BJ (cell line): Measurements from ENCODE around the gene EWSR1. TPM values are rescaled to one million over a fixed set of nuclear protein-coding genes. Genes with fewer than 3 reads are reported as not detected.

Experiments
- CTCF ChIA-PET: fragments of 350-600 bp; formaldehyde crosslinking; extraction: SDS; loops from one replicate; lab custom pipeline; 2021; ENCODE audit warnings: antibody characterized with exemption, inconsistent platforms; lab: Yijun Ruan, JAX
- POLR2A ChIA-PET: fragments of 300-600 bp; sonication (Branson Sonifier 250); formaldehyde crosslinking; extraction: SDS; loops from one replicate; lab custom pipeline; 2021; ENCODE audit warnings: antibody characterized with exemption; lab: Charles Lee
- DNase-seq: peaks from one replicate; pipeline ENCODE4 v3.0.0-alpha.2; 2011; ENCODE audit warnings: low read depth
- H3K27me3 ChIP-seq: 2 replicates; pipeline ENCODE4 v1.6.0; 2011; ENCODE audit warnings: low read length; ENCODE audit not compliant: control insufficient read depth, insufficient read depth
- H3K36me3 ChIP-seq: 2 replicates; pipeline ENCODE4 v1.5.1; 2011; ENCODE audit warnings: low read length; ENCODE audit not compliant: control insufficient read depth, insufficient read depth
- H3K4me3 ChIP-seq: 2 replicates; pipeline ENCODE4 v1.5.1; 2011; ENCODE audit warnings: low read depth, mild to moderate bottlenecking, control low read depth, low read length
- polyA plus RNA-seq: library from polyadenylated mRNA; depleted of rRNA; stranded (reverse); fragments of >200 nt; gene quantifications from 2 replicates; pipeline ENCODE4 v1.2.3, GENCODE V29; 2011
- TF ChIP-seq, protein P1 (sequence below): IDR thresholded peaks from 2 replicates; pipeline ENCODE4 v1.5.1; 2011; ENCODE audit warnings: low read depth, mild to moderate bottlenecking, control low read depth, inconsistent platforms, low read length, moderate library complexity; ENCODE audit not compliant: insufficient read depth

The EWSR1 gene
- polyA plus RNA-seq, 1 experiment: 206 TPM

DNA sequence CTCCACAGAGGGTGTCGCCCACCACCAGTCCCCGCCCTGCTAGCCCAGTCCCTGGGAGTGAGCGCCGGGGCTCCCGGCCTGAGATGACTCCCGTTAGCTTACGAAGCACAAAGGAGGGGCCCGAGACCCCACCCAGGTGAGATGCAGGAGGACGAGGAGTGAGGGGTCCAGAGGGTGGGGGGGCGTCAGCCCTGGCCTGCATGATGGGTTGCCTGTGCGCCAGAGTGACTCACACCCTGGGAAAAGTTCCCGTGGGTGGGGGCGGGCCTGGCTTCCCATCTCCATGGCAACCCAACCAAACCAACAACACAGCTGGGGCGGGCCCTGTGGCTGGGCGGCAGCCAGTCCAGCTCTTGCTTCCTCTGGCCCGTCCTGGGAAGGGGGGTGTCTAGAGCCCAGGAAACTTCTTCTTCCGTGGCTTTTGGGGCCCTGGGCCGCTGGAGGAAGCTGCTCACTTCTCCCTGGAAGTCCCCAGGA, 42.8 kb downstream of the EWSR1 start:
- POLR2A ChIA-PET: no interaction called here
- DNase-seq: peak; percentile 88

GRCh38 chr22:29311464-29312217, 43.6 kb downstream of the EWSR1 start:
- Histone ChIP-seq H3K36me3 (peaks cover 4% of the 10 kb centered on the region), H3K27me3 (peaks cover 18% of the 10 kb centered on the region), H3K4me3 (no peak overlapping the region)
- TF ChIP-seq, protein P1, sequence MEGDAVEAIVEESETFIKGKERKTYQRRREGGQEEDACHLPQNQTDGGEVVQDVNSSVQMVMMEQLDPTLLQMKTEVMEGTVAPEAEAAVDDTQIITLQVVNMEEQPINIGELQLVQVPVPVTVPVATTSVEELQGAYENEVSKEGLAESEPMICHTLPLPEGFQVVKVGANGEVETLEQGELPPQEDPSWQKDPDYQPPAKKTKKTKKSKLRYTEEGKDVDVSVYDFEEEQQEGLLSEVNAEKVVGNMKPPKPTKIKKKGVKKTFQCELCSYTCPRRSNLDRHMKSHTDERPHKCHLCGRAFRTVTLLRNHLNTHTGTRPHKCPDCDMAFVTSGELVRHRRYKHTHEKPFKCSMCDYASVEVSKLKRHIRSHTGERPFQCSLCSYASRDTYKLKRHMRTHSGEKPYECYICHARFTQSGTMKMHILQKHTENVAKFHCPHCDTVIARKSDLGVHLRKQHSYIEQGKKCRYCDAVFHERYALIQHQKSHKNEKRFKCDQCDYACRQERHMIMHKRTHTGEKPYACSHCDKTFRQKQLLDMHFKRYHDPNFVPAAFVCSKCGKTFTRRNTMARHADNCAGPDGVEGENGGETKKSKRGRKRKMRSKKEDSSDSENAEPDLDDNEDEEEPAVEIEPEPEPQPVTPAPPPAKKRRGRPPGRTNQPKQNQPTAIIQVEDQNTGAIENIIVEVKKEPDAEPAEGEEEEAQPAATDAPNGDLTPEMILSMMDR: no peak
- DNase-seq: no peak
- CTCF ChIA-PET: interaction anchor here (1.8 kb wide), 1 partner anchor 47 kb away, joined by 8 read pairs; no protein-coding TSS in a partner anchor
- POLR2A ChIA-PET: no interaction called here

More for the DNA sequence above, 42.8 kb downstream of the EWSR1 start:
- Histone ChIP-seq H3K36me3 (peaks cover 4% of the 10 kb centered on the region), H3K27me3 (peaks cover 14% of the 10 kb centered on the region), H3K4me3 (no peak overlapping the region)
- TF ChIP-seq, protein P1: no peak
- CTCF ChIA-PET: interaction anchor here (1.8 kb wide), 1 partner anchor 48 kb away, joined by 8 read pairs; no protein-coding TSS in a partner anchor

DNA sequence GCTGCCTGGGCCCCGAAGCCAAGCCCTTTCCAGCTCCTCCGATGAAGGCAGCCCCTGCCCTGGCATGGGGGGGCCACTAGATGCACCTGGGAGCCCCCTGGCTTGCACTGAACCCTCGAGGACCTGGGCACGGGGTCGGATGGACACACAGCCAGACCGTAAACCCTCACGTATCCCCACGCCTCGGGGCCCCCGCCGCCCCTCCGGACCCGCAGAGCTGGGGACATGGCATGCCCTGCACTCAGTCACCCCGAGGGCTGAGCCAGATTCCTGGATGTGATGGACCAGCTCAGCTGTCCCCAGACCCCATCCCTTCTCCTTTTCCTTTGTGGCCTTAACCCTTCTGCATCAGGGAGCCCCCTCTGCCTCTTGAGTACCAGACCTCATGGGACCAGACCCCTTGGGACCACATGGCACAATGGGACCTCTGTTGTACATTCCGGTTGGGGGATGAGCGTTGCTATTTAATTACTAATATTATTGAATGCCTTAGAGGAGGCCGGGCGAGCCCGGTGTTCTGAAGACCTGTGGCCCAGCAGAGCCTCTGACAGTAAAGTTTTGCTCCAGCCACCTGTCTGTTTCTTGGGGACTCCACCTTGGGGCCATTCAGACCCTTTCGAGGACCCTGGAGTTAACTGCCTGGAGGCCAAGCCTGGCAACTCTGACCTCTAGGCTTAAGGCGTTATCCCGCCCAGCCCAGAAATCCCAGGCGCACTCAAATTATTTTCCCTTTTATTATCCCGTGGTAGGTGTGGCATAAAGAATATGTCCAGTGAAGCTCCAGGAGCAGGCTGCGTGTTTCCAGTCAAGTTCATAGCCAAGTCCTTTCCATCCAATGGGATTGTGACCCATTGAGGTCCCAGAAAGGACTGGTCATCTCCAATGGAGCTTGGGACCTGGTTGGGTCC, 44.4 kb downstream of the EWSR1 start:
- Histone ChIP-seq H3K4me3 (no peak overlapping the region), H3K36me3 (peaks cover 4% of the 10 kb centered on the region), H3K27me3 (peaks cover 18% of the 10 kb centered on the region)
- POLR2A ChIA-PET: no interaction called here
- DNase-seq: no peak
- CTCF ChIA-PET: interaction anchor here (0.7 to 2.0 kb wide), 7 partner anchors 9 to 46 kb away, joined by 3 to 8 read pairs (median 5); no protein-coding TSS in a partner anchor
- TF ChIP-seq, protein P1: no peak

DNA sequence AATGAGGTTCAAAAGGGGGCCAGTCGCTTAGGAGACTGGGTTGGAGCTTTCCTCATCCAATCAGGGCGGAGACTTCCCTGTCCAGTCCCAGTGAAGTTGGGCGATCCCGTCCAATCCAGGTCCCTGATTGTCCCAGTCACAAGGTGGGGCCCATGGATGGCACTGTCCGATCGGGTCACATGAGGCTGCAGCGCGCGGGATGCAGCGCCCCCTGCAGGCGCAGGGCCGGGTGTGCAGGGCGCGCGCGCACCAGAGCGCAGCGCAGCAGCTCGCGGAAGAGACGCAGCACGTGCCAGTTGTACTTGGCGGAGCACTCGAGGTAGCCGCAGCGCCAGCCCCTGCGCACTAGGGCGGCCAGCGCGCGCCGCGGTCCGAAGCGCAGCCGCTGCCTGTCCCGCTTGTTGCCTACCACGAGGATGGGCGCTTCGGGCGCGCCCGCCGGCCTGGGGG, 45.1 kb downstream of the EWSR1 start:
- peaks cover 4% of the 10 kb centered on the region for H3K36me3 ChIP-seq
- DNase-seq: no peak
- H3K4me3 ChIP-seq: no peak overlapping the region
- H3K27me3 ChIP-seq: peaks cover 18% of the 10 kb centered on the region
- TF ChIP-seq, protein P1: peak; percentile 46
- CTCF ChIA-PET: interaction anchor here (0.7 to 2.0 kb wide), 7 partner anchors 9 to 45 kb away, joined by 3 to 6 read pairs (median 4); no protein-coding TSS in a partner anchor
- POLR2A ChIA-PET: no interaction called here
